ENCODE data around the gene LCN10.
"Not testable (repeated sequence)": the region's sequence is repeated elsewhere in the genome, so short reads cannot be mapped to it uniquely, and the experiment has no call there.

Gene LCN10

DNA sequence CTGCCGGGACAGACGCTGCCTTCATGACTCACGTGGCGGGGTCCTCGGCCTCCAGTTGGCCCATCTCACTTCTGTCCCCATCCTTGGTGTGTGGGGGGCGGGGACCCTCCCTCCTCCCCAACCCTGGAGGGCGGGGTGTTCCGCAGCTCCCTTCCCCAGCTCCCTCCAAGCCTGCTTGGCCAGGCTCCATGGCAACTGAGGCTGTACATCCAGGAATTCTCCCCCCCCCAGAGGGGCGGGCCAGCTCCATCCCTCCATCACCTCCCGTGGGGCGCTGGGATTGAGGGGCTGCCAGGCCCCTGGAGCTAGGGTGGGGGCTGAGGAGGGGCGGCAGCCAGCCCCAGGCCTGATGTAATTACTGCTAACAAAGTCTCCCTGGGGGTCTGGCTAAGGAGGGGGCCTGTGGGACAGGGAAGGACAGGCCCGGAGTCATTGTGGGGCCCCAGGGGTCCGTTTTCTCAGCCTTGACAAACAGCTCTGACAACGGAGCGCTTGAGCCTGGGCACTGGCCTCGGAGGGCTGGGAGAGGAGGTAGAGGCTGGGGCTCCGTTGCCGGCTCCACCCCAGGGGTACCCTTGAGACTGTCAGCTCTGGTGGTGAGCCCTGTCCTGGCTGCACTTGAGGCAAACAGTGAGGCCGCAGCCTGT, 22.4 kb downstream of the LCN10 start:
- Histone ChIP-seq H3K9ac (ENCODE audit: low read depth, low read length) (no peak overlapping the region), H3K4me1 (ENCODE audit: control insufficient read depth, insufficient read depth, low read length) (no peaks in the 10 kb centered on the region), H3K9me3 (ENCODE audit: control insufficient read depth, insufficient read depth, low read length) (no peaks in the 10 kb centered on the region), H3K4me3 (ENCODE audit: low read depth, low read length) (no peak overlapping the region), H3K27me3 (ENCODE audit: control insufficient read depth, insufficient read depth, low read length) (no peaks in the 10 kb centered on the region), H3K36me3 (ENCODE audit: control insufficient read depth, insufficient read depth, low read length) (peaks cover 41% of the 10 kb centered on the region)

DNA sequence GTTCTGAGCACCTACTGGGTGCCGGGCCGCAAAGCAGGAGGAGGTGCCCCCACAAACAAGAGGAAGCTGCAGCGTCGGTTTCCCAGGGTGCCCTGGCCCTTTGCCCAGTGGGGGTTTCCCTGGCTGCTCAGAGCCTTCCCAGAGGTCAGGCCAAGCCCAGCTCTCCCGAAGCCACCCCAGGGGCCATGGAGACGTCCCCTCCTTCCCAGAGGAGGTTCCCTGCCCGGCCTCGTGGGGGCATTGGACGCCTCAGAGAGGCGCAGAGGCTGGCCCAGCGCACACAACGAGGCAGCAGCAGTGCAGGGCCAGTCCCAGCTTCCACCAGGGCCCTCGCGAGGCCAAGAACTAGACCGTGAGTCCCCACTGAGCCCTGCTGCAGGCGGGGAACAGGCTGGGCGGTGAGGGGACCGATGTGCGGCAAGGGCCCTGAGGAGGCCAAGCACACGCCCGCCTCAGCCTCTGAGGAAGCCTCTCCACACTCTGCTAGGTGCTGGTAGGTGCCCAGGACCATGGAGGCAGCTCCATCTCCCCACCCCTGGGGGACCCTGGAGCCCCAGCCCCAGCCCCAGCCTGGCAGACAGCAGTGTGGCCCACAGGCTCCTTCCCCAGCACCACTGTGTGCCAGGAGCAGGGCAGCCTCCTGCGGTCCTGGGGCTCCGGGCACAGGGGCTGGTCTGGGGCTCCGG, 23.4 kb downstream of the LCN10 start:
- H3K36me3 ChIP-seq (ENCODE audit: control insufficient read depth, insufficient read depth, low read length), result peaks cover 39% of the 10 kb centered on the region
- no peak overlapping the region for H3K9ac ChIP-seq (ENCODE audit: low read depth, low read length)
- H3K9me3 ChIP-seq (ENCODE audit: control insufficient read depth, insufficient read depth, low read length), result no peaks in the 10 kb centered on the region
- no peaks in the 10 kb centered on the region for H3K27me3 ChIP-seq (ENCODE audit: control insufficient read depth, insufficient read depth, low read length)
- no peaks in the 10 kb centered on the region for H3K4me1 ChIP-seq (ENCODE audit: control insufficient read depth, insufficient read depth, low read length)
- no peak overlapping the region for H3K4me3 ChIP-seq (ENCODE audit: low read depth, low read length)

DNA sequence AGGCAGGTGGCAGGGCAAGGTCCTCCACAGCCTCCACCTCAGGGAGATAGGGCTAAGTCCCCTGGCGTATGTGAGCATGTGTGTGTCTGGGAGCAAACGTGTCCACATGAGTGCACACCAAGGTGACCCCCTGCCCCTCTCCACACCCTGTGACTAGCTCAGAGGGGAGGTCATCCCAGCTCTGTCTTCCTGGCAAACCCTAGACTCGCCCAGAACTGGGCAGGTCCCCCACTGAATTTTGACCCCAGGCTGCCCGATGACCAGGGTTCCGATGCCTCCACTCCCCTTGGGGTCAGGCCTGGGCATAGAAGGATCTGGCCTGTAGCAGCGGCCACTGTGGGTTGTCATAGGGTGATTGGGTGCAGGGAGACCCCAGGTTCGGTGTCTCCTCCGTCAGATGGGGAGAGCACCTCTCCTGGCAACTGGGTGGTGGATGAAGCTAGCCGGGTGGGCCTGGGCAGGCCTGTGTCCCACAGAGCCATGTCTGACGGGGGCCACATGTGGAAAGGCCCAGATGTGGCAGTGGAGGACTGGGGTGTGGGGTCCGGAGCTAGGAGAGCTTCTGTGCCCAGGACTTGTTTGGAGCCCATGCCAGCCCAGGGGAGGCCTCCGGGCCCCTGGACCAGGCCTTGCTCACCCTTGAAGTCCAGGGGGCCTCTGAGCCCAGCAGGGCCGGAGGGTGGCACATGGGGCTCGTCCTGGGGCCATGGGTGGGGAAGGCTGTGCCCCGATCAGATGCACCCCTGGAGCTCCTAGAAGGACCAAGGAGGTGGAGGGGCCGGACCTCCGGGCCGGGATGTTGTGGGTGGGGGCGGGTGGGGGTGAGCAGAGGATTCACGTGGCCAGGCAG, 24.2 kb downstream of the LCN10 start:
- Histone ChIP-seq H3K36me3 (ENCODE audit: control insufficient read depth, insufficient read depth, low read length) (peaks cover 37% of the 10 kb centered on the region), H3K4me3 (ENCODE audit: low read depth, low read length) (no peak overlapping the region), H3K9ac (ENCODE audit: low read depth, low read length) (no peak overlapping the region), H3K27me3 (ENCODE audit: control insufficient read depth, insufficient read depth, low read length) (no peaks in the 10 kb centered on the region), H3K9me3 (ENCODE audit: control insufficient read depth, insufficient read depth, low read length) (no peaks in the 10 kb centered on the region), H3K4me1 (ENCODE audit: control insufficient read depth, insufficient read depth, low read length) (no peaks in the 10 kb centered on the region)

DNA sequence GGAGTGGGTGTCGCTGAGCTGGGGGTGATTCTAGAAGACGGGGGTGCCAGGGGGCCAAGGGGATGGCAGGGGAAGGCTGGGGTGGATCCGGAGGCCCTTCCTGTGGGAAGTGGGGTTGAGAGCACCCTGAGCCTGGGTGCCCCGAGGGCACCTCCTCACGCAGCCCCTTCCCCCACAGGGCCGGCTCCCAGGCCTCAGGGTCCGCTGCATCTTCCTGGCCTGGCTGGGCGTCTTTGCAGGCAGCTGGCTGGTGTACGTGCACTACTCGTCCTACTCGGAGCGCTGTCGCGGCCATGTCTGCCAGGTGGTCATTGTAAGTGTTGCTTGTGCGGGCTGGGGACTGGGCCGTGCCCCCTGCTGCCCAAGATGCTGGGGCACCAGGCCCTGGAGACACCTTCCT, 25.3 kb downstream of the LCN10 start:
- Histone ChIP-seq H3K4me1 (ENCODE audit: control insufficient read depth, insufficient read depth, low read length) (no peaks in the 10 kb centered on the region), H3K9ac (ENCODE audit: low read depth, low read length) (no peak overlapping the region), H3K9me3 (ENCODE audit: control insufficient read depth, insufficient read depth, low read length) (no peaks in the 10 kb centered on the region), H3K36me3 (ENCODE audit: control insufficient read depth, insufficient read depth, low read length) (peaks cover 25% of the 10 kb centered on the region), H3K27me3 (ENCODE audit: control insufficient read depth, insufficient read depth, low read length) (no peaks in the 10 kb centered on the region), H3K4me3 (ENCODE audit: low read depth, low read length) (no peak overlapping the region)

DNA sequence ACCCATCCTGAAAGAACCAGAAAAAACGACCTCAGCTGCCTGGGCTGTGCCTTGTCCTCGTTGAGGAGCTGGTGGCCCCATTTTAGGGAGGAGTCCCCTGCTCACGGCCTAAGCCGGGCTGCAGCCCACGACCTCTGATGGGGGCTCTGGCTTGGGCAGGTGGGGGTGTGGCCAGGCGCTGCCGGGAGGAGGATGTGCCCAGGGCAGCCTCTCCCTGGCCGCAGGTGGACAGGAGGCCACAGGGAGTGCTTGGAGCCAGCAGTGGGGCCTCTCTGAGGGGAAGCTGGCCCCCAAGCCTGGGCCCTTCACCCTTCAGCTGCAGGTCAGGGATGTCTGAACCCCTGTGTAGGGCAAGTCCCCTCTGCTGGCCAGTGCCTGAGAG, 27.9 kb downstream of the LCN10 start:
- H3K4me3 ChIP-seq (ENCODE audit: low read depth, low read length), result no peak overlapping the region
- H3K4me1 ChIP-seq (ENCODE audit: control insufficient read depth, insufficient read depth, low read length), result no peaks in the 10 kb centered on the region
- peaks cover 5% of the 10 kb centered on the region for H3K27me3 ChIP-seq (ENCODE audit: control insufficient read depth, insufficient read depth, low read length)
- H3K36me3 ChIP-seq (ENCODE audit: control insufficient read depth, insufficient read depth, low read length), result peaks cover 16% of the 10 kb centered on the region
- H3K9me3 ChIP-seq (ENCODE audit: control insufficient read depth, insufficient read depth, low read length), result no peaks in the 10 kb centered on the region
- H3K9ac ChIP-seq (ENCODE audit: low read depth, low read length), result no peak overlapping the region

DNA sequence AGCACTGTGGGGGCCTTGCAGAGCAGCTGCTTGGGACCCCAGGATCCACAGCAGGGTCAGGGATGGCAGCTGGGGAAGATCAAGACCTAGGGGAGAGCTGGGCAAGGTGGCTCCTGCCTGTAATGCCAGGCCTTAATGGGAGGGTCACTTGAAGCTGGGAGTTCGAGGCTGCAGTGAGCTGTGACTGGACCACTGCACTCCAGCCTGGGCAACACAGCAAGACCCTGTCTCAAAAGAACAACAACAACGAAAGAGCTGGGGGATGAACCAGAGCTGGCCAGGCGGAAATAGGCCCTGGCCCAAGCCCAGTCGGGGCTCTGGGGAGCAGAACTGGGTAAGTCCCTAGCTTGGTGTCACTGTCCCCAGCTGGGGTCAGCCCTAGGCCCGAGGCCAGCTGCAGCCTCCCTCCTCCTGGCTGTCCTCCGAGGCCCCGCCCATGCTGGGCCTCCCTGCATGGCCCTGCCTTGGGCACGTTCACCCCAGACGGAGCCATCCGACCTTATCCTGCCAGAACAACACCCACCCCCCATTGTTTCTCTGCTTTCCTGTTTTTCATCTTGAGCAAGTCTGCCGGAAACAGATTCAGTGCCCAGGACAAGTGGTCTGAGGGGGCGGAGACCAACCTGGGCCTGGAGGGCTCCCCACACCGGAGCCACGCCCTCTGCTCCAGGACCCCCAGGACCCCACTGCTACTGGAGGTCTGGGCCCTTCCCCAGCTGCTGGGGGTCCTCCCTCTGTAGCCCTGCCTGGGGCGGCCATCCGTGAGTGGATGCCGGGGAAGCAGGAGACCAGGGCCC, 28.4 kb downstream of the LCN10 start:
- no peak overlapping the region for H3K4me3 ChIP-seq (ENCODE audit: low read depth, low read length)
- H3K4me1 ChIP-seq (ENCODE audit: control insufficient read depth, insufficient read depth, low read length), result no peaks in the 10 kb centered on the region
- peaks cover 5% of the 10 kb centered on the region for H3K27me3 ChIP-seq (ENCODE audit: control insufficient read depth, insufficient read depth, low read length)
- peak overlapping the region; percentile 60 for H3K9ac ChIP-seq (ENCODE audit: low read depth, low read length)
- no peaks in the 10 kb centered on the region for H3K9me3 ChIP-seq (ENCODE audit: control insufficient read depth, insufficient read depth, low read length)
- peaks cover 16% of the 10 kb centered on the region for H3K36me3 ChIP-seq (ENCODE audit: control insufficient read depth, insufficient read depth, low read length)

DNA sequence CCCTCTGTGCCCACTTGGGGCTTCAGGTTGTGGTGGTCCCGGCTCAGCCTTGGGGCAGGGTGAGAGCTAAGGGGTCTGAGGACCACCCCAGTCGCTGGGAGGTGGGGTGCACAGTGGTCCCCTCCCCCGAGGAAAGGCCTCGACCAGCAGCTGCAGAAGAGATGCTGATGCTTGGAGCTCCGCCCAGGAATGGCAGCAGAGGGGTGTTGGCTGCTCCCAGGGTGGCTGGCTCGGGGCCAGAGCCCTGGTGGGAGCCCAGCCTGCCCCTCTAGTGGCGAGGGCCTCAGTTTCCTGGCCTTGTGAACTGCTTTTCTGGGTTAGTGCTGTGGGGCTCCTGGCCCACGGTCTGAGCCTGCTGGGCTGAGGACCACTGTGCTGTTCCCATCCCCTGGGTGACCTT, 29.2 kb downstream of the LCN10 start:
- Histone ChIP-seq H3K9me3 (ENCODE audit: control insufficient read depth, insufficient read depth, low read length) (no peaks in the 10 kb centered on the region), H3K36me3 (ENCODE audit: control insufficient read depth, insufficient read depth, low read length) (peaks cover 16% of the 10 kb centered on the region), H3K9ac (ENCODE audit: low read depth, low read length) (peak overlapping the region; percentile 60), H3K27me3 (ENCODE audit: control insufficient read depth, insufficient read depth, low read length) (peaks cover 5% of the 10 kb centered on the region), H3K4me3 (ENCODE audit: low read depth, low read length) (peak overlapping the region; percentile 54), H3K4me1 (ENCODE audit: control insufficient read depth, insufficient read depth, low read length) (no peaks in the 10 kb centered on the region)

DNA sequence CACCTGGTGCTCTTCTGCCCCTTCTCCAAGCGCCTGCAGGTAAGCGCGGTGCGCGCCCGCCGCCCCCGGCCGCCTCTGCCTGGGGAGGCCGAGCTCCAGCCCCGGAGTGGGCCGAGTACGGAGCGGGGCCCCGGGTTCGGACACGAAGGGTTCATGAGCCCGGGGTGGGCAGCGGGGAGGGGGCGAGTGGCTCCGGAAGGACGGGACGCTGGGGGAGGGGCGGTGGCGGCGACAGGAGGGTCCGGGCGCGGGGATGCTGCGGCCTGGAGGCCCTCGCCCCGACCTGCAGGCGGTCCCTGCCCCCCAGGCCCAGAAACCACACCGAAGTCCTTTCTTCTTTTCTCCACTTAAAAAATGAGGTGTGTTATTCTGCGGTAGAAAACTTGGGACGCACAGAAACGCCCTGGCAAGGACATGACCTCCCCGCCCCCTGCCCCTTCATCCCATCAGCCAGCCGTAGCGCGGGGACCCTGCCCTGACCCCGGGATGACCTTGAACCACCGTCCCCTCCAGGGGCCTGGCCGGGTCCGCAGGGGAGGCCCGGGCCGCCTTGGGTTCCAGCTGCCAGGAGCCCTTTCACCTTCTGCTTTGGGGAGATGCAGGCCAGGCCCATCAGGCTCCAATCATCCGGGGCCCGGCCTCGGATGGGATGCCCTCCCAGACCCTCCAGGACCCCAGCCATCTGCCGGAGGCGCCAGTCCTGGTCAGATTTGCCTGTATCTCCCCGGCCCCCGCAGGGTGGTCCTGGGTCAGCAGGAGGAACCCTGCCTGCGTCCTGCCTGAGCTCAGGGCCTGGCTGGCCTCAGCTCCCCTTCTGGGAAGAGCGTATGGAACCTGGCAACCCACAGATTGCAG, 29.8 kb downstream of the LCN10 start:
- Histone ChIP-seq H3K9me3 (ENCODE audit: control insufficient read depth, insufficient read depth, low read length) (no peaks in the 10 kb centered on the region), H3K9ac (ENCODE audit: low read depth, low read length) (peak overlapping the region; percentile 60), H3K4me1 (ENCODE audit: control insufficient read depth, insufficient read depth, low read length) (no peaks in the 10 kb centered on the region), H3K36me3 (ENCODE audit: control insufficient read depth, insufficient read depth, low read length) (peaks cover 12% of the 10 kb centered on the region), H3K27me3 (ENCODE audit: control insufficient read depth, insufficient read depth, low read length) (peaks cover 5% of the 10 kb centered on the region), H3K4me3 (ENCODE audit: low read depth, low read length) (peak overlapping the region; percentile 54)

DNA sequence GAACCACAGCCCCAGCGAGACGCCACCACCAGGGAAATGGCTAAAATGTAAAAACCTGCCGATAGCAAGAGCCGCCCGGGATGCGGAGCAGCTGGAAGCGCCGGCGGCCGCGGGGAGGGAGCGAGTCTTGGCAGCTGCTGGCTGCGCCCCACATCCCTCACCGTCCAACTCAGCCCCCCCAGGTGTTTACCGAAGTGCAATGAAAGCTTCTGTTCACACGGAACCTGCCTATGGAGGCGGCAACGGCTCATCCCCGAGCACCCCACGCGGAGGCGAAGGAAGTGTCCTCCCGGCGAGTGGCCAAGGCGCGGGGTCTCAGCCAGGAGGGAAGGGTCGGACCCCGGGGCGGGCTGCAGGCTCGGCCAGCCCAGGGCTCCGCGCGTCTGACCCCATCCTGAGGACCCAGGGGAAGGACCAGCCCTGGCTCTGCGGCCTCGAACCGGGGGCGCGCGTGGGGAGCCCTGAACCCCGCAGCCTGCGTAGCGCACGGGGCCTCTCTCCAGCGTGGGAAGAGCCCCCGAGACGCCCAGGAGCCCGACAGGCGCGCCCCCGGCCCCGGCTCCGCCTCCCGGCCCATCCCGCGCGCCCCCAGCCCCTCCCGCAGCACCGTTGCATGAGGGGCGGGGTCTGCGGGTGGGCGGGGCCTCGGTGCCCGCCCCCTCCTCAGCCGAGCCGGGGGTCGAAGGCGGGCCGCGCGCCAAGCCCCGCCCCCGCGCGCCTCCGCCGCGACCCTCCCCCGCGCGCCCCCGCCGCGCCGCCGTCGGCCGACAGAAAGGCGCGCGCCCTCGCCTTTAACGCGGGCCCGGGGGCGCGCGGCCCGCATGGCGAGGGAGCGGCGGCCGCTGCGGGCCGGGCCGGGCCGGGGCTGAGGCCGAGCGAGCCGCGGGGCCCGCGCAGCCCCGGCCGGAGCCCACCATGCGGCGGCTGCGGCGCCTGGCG, 30.7 kb downstream of the LCN10 start, which contains the start of gene DIPK1B:
Gene DIPK1B (plus strand): TSS at position 822 of the 939 bp plus-strand sequence. CDS start 94 bp downstream, at position 916.
- H3K9me3 ChIP-seq (ENCODE audit: control insufficient read depth, insufficient read depth, low read length), result no peaks in the 10 kb centered on the region
- peak within 1 kb of the TSS; percentile 77 for H3K4me3 ChIP-seq (ENCODE audit: low read depth, low read length)
- peaks cover 5% of the 10 kb centered on the region for H3K27me3 ChIP-seq (ENCODE audit: control insufficient read depth, insufficient read depth, low read length)
- H3K4me1 ChIP-seq (ENCODE audit: control insufficient read depth, insufficient read depth, low read length), result no peaks in the 10 kb centered on the region
- H3K36me3 ChIP-seq (ENCODE audit: control insufficient read depth, insufficient read depth, low read length), result peaks cover 12% of the 10 kb centered on the region
- peak within 1 kb of the TSS; percentile 60 for H3K9ac ChIP-seq (ENCODE audit: low read depth, low read length)

DNA sequence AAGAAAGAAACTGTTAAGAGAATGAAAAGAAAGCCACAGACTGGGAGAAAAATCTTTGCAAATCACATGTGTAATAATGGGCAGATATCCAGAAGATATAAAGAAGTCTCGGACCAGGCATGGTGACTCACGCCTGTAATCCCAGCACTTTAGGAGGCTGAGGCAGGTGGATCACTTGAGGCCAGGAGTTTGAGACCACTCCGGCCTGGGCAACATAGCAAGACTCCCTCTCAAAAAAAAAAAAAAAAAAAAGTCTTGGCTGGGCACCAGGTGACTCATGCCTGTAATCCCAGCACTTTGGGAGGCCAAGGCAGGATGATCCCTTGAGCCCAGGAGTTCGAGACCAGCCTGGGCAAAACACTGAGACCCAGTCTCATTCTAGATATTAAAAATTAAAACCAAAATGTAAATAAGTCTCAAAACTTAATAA, 31.5 kb downstream of the LCN10 start:
- Histone ChIP-seq H3K36me3 (ENCODE audit: control insufficient read depth, insufficient read depth, low read length) (peaks cover 12% of the 10 kb centered on the region), H3K4me3 (ENCODE audit: low read depth, low read length) (peak overlapping the region; percentile 77)
- H3K9ac ChIP-seq (ENCODE audit: low read depth, low read length); H3K4me1 ChIP-seq (ENCODE audit: control insufficient read depth, insufficient read depth, low read length); H3K9me3 ChIP-seq (ENCODE audit: control insufficient read depth, insufficient read depth, low read length); H3K27me3 ChIP-seq (ENCODE audit: control insufficient read depth, insufficient read depth, low read length): not testable (repeated sequence)

Data from iPS-15b (cell line).